WERI-Rb-1 (cell line): ENCODE data around the gene ANTKMT.

Source experiments
- DNase-seq: peaks from one replicate; pipeline ENCODE4 v3.0.0-alpha.2; 2020
- H3K27ac ChIP-seq: fragments of 250-450 bp; sonication (Bioruptor Pico); 2 replicates; pipeline ENCODE4 v1.5.1; 2020; ENCODE audit warnings: mild to moderate bottlenecking, moderate library complexity
- H3K27me3 ChIP-seq: fragments of 250-450 bp; sonication (Bioruptor Pico); 2 replicates; pipeline ENCODE4 v1.5.1; 2021; ENCODE audit warnings: mild to moderate bottlenecking, low read depth, moderate library complexity; ENCODE audit not compliant: insufficient read depth, severe bottlenecking
- H3K36me3 ChIP-seq: fragments of 250-450 bp; sonication (Bioruptor Pico); 2 replicates; pipeline ENCODE4 v1.5.1; 2020; ENCODE audit warnings: mild to moderate bottlenecking, moderate library complexity
- H3K4me3 ChIP-seq: 2 replicates; pipeline ENCODE4 v1.5.1; 2011; ENCODE audit warnings: low read depth, mild to moderate bottlenecking, control low read depth, low read length
- H3K9me3 ChIP-seq: fragments of 250-450 bp; sonication (Bioruptor Pico); 2 replicates; pipeline ENCODE4 v1.5.1; 2021; ENCODE audit warnings: mild to moderate bottlenecking, moderate library complexity; ENCODE audit not compliant: severe bottlenecking
- CTCF ChIP-seq: IDR thresholded peaks from 2 replicates; pipeline ENCODE4 v1.5.1; 2011; ENCODE audit warnings: low read depth, mild to moderate bottlenecking, control low read depth, inconsistent platforms, low read length

The ANTKMT gene

GRCh38 chr16:684071-684794 is 36.7 kb upstream of the ANTKMT start, which contains the start of gene JMJD8:
Gene JMJD8 (minus strand): TSS chr16:684334. CDS start chr16:684319, 15 bp downstream.
- no peaks in the 10 kb centered on the region for H3K9me3 ChIP-seq
- DNase-seq = peak; percentile 97
- H3K27me3 ChIP-seq = no peaks in the 10 kb centered on the region
- peaks cover 64% of the 10 kb centered on the region for H3K36me3 ChIP-seq
- TF ChIP-seq CTCF = no peak
- H3K27ac ChIP-seq = peak within 1 kb of the TSS; percentile 88
- peak within 1 kb of the TSS; percentile 61 for H3K4me3 ChIP-seq

- Histone ChIP-seq H3K9me3 (no peaks in the 10 kb centered on the region), H3K36me3 (peaks cover 64% of the 10 kb centered on the region), H3K27ac (peak overlapping the region; percentile 88), H3K27me3 (no peaks in the 10 kb centered on the region), H3K4me3 (no peak overlapping the region)
- no peak for DNase-seq
- no peak for TF ChIP-seq CTCF
These were observed 35.8 kb upstream of the ANTKMT start for GRCh38 chr16:684961-685696.

GRCh38 chr16:685967-686366 is 35.0 kb upstream of the ANTKMT start:
- no peaks in the 10 kb centered on the region for H3K27me3 ChIP-seq
- peak; percentile 90 for TF ChIP-seq CTCF
- peaks cover 64% of the 10 kb centered on the region for H3K36me3 ChIP-seq
- H3K27ac ChIP-seq = no peak overlapping the region
- peak; percentile 75 for DNase-seq
- H3K9me3 ChIP-seq = no peaks in the 10 kb centered on the region
- H3K4me3 ChIP-seq = no peak overlapping the region

- no peak overlapping the region for H3K4me3 ChIP-seq
- DNase-seq = no peak
- H3K27ac ChIP-seq = no peak overlapping the region
- no peaks in the 10 kb centered on the region for H3K9me3 ChIP-seq
- no peaks in the 10 kb centered on the region for H3K27me3 ChIP-seq
- TF ChIP-seq CTCF = no peak
- peaks cover 57% of the 10 kb centered on the region for H3K36me3 ChIP-seq
These were observed 34.3 kb upstream of the ANTKMT start for GRCh38 chr16:686459-687260.

GRCh38 chr16:687499-687898 is 33.4 kb upstream of the ANTKMT start:
- no peaks in the 10 kb centered on the region for H3K27me3 ChIP-seq
- H3K9me3 ChIP-seq = no peaks in the 10 kb centered on the region
- TF ChIP-seq CTCF = no peak
- no peak overlapping the region for H3K27ac ChIP-seq
- peaks cover 48% of the 10 kb centered on the region for H3K36me3 ChIP-seq
- no peak for DNase-seq
- no peak overlapping the region for H3K4me3 ChIP-seq
